GM21515 (cell line): ENCODE measurements around the gene IL22RA1.

ENCODE experiments used
- ATAC-seq: cut with Tn5 transposase; IDR thresholded peaks from one replicate; pipeline ENCODE4 v1.9.1; 2021; ENCODE audit not compliant: unreplicated experiment

IL22RA1 gene

DNA sequence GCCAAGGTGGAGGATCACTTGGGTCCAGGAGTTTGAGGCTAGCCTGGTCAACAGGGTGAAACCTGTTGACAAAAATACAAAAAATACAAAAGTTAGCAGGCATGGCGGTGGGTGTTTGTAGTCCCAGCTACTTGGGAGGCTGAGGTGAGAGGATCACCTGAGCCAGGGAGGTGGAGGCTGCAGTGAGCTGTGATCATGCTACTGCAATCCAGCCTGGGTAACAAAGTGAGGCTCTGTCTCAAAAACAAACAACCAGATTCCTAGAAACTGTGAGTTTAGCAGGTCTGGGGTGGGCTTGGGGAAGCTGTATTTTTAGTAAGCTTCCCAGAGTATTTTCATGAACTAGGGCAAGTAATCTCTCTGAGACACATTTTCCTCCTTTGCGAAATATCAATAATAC is 25.8 kb downstream of the IL22RA1 start:
- ATAC-seq, result no peak

DNA sequence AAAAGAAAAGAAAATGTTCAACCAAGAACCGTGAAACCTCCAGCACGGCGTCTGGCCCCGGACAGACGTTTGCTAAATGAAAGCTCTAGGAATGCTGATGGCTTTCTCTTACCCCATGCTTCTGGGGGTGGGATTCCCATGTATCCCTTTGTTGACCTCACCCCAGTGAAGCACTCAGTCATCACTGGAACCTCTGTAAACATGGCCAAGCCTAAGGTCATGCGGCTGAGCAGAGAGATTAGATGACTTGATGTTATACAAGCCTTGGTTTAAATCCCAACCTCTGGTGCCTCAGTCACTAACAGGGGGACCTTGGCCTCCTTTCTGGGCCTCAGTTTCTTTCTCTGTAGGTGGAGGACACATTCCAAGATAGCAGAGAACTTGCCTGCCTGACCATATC is 28.2 kb downstream of the IL22RA1 start:
- no peak for ATAC-seq

DNA sequence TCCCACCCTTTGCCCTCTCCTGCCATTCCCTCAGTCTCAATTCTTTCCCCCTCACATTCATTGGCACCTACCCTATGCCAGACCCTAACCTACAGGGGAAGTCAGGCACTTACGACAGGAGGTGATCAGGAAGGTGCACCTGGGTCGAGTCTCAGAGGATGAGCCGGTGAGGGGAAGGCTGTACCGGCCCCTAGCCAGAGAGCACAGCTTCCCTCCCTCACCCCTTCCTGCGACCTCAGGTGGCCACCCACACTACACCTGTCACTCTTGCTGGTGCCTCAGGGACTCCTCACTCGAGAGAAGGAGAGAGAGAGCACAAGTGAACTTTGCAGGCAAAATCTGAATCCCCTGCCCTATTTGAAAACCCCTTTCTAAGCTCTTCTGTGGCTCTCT is 29.3 kb downstream of the IL22RA1 start:
- ATAC-seq, result no peak

DNA sequence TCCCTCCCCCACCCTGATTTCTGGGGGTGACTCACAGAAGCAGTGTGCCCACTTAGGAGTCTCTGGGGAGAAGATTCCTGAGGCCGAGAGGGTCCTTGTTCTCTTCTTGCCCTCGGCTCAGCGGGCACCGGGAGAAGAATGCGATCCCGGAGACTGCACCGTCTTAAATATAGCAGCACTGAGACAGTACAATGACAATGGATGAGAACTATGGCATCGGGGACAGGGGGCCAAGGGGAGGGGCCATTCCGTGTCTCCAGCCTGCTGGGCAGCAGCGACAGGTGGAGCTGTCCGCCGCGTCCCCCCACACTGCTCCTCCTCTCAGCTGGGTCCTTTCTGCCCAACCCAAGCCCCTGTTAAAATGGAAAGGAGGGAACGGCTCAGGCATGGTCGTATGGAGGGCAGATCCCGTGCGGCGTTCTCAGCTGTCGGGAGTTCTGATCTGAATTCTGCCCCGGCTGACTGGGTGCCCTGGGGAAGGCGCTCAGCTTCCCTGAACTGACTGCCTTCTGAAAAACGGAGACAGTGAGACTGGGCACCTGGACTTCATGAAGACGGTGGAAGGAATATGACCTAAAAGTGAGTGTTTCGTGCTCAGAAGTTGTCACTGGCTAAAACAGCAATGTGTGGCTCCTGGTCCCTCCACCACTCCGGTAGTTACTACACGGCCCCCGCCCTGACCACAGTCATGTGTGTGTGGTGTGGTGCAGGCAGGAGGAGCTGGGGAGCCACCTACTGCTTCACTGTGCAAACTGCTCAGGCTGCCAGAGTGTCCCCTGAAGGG is 30.8 kb downstream of the IL22RA1 start, which contains the start of gene MYOM3:
Gene MYOM3, minus strand, starts transcription at position 140 of the 784 bp plus-strand sequence. CDS start 3,499 bp downstream, outside the sequence.
- no peak for ATAC-seq

DNA sequence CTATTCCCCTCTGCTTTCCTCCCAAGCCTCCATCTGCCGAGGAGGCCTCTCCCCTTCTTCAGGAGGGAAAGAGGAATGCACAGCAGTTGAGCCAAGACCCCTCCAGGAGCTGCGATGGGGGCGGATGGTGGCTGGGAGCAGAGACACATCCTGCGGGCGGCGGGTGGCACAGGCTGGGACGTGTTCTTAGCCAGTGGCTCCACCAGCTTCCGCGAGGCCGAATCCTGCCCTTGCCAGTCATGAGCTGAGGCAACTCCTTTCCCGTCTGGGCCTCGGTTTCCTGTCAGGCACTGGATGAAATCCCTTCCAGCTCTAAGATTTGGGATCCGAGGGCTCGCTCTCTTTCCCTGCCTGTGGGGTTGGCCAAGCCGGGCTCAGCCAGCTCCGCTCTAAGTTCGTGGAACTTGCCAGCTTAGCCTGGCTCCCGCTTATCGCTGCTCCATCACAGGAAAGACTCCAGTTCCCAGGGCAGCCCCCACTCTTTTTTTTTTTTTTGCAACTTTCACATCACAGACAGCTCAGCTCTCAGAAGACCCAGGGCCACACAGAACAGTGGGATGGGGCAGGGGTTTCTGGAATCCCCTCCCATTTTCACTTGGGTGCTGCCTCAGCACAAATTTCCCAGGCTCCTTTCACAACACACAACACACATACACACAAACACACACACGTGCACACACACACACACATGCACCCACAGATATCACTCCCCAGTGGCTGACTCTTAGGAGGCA is 31.5 kb downstream of the IL22RA1 start:
- no peak for ATAC-seq

DNA sequence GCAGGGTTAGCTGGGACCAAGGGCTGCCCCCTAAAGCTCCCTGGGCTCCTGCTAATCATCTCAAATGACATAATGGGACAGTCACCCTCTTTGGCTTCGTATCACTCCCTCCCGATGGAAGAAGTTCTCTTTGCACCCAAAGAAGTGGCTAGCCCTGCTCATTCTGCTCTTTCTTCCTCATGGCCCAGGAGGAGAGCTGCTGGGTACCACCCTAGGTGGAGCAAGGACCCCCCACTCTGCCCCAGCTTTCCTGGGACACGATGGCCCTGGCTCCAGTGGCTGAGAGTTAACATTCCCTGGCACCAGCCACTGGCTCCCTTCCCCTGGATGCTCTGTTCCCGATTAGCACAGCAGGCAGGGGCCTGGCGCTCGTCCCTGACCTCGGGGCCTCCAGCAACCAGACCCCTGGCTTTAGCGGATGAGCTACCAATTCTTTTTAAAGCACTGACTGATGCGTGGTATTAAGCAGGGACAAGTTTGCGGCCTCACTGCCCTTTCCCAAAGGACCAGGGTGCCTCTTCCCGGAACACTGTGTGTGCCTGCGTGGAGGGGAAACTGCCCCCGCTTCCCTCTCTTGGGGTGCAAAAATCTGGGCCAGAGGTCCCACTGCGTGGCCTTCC is 32.2 kb downstream of the IL22RA1 start:
- no peak for ATAC-seq

DNA sequence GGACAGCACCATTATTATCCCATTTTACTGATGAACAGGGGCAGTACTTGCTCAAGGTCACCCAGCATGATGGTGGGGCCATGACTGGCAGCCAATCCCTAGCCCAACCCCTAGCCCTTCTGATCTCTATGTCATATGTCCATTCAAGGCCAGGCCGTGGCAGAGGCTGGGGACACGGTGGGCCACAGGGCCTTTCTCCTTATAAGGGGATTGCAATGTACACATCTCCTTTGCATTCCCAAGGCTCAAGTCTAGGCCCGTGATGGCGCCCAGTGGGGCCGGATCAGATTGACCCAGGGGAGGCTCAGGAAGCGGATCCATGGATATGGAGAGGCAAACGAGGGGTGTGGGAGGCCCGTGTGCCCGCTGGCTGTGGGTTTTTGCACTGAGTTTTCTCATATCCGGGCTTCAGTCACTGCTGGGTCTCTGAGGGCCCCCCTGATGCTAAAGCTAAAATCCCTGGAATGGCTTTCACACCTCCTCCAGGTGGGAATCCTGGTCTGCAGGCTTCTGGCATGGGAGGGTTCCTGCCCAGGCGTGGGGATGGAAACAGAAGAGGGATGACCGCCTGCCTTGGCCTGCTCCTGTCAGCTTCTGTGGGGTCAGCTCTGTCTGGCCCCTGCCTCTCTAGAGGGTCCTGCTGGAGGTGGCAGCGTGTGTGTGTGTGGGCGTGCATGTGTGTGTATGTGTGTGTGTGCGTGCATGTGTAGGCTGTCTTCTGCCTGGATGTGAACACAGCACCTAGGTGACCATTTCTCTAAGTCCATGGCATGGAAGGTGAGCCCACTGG is 33.1 kb downstream of the IL22RA1 start:
- ATAC-seq, result no peak

DNA sequence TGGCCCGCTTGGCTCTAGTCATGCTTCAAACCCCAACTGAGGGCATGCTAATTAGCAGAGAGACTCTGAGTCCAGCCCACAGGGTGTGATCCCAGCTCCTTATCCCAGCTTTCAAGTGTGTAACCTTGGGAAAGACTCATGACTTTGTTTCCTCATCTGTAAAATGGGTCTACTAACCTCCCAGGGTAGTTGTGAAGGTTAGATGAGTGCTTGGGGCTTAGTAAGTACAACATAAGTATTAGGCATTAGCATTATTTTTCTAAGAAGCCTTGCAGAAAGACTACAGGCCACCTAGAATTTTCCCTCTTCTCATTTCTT is 33.8 kb downstream of the IL22RA1 start:
- no peak for ATAC-seq

DNA sequence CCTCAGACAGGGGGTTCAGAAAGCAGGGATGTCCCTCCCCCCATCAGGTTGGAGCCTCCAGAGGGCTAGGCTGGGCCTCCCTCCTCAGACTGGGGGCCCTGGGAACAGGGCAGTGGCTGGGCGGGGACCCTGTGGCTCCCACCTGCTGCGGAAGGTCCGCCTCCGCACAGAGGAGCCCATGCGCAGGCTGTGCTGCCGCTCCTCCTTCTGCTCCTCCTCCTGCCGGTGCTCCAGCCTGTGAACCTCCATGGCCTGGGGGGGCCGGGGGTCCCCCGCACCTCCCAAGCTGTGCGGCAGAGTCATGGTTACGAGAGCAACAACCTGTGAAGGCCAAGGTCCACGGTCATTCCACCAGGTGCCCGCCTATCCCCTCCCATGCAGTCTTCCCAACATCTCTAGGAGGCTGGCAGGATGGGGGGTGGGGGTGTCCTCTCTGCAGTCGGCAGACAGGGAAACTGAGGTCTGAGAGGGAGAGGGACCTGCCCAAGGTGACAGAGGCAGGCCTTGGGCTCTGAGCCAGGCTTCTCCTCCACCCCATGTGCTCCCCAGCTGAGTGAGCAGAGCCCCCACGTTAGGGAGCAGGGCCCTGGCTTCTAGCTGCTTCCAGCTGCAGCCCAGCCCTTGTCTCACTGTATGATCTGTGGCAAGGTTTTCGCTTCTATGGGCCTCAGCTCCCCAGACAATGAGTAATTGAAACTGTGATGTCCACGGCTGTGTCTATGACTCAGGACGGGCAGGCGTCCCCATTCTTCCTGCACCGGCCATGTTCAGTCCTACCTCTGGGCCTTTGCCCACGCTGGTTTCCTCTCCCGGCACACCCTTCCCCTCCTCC is 34.4 kb downstream of the IL22RA1 start:
- ATAC-seq, result no peak

DNA sequence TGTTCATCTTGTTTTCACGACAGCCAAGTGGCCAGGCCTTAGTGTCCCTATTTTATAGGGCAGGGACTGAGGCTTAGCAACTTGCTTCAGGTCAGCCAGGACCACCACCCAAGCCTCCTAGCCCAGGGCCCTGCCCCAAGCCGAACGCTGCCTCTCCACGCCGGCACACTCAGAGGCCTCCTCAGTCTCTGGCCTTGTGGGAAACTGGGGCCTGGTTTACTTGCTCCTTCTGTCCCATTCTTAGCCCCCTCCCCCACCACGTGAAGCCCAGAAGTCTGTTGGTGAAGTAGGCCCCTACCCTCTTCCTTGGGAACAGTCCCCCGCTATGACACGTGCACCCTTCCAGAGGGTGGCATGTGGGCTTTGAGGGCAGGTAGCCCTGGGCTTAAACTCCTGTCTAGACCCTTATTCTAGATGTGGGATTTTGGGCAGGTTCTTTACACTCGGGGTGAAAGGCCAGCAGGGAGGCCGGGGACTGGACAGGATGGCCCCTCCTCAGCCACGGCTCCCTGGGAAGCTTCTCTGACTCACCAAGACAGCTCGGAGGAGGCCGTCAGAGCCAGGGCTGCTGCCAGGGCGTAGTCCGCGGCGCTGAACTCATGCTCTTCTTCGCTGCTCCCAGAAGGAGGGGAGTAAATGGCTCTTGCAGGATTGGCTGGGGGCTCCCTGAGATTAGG is 35.3 kb downstream of the IL22RA1 start:
- no peak for ATAC-seq

DNA sequence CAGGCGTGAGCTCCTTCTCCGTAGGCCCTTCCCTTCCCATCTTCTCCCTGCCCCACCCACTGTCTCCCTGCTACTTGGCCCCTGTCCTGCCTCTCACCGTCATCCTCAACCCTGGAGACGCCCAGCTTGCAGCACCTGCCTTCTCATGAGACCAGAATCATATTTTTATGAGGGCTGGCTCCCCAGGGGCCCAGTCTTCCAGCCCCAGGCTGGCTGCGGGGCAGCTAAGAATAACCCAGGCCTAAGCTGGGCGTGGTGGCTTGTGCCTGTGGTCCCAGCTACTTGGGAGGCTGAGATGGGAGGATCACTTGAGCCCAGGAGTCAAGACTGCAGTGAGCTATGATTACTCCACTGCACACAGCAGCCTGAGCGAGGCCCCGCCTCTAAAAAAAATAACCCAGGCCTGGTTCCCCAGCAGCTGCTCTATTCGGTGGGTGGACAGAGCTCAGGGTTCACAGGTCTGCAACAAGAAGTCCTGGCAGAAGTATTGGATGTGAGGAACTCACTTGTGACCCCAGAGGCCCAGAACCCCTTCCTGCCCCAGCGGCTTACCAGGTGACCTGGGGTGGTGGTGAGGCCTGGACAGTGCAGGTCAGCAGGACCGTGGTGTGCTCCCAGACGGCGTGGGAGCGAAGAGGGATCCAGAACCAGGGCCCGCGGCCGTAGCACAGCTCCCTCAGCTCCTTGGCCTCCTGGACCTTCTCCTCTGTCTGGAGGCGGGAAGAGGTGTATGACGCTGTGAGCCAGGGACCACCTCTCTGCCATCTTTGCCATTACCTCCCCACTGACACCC is 37.4 kb downstream of the IL22RA1 start:
- ATAC-seq, result no peak

DNA sequence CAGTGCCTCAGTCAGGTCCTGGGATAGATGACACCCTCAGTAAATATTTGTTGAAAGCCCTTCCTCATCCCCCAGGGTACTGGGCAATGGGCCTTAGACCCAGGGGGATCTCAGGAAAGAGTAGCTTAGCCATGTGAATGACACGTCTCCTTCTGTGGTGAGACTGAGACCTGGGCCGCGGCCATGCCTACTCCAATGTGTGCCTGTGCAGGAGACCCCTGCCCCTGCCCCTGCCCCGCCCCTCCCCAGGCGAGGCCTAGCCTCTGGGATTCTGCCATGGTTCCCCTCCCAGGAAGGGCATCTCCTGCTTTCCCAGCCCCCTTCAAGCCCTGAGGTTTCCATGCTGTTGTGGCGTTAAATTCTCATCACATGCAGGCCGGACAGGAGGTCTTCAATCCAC is 38.1 kb downstream of the IL22RA1 start:
- ATAC-seq, result no peak

DNA sequence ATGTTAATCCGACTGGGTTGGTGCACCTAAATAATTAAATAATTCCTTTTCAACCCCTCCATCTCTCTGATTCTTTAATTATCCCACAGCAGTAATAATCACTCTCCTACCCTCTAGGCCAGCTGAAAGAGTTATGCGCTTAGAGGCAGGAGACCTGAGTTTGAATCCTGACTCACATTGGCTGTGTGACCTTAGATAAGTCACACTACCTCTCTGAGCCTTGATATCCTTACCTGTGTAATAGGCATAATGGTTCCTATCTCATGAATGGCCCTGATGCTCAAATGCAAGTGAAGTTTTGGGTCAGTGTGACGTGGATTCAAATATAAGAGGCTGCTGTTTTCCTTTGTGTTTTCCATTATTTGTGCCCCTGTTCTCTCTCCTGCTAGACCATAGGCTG is 39.1 kb downstream of the IL22RA1 start:
- no peak for ATAC-seq

DNA sequence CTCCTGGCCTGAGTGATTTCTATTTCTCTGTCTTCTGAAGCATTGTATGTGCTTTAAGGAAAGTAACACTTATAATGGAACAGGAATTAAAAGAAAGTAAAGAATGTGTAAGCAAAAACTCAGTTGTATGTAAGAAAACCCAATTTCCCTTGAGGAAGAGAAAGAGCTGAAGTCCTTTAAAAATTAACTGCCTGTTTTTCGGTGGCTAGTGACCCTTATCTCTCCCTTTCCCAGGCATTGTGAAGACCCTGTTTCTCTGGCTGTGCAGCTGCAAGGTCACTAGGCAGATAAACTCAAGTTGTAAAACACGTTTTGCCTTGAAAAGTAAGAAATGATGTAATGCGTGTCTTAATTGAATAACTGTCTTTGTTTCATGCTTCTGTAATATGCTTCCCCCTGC is 39.5 kb downstream of the IL22RA1 start:
- no peak for ATAC-seq

DNA sequence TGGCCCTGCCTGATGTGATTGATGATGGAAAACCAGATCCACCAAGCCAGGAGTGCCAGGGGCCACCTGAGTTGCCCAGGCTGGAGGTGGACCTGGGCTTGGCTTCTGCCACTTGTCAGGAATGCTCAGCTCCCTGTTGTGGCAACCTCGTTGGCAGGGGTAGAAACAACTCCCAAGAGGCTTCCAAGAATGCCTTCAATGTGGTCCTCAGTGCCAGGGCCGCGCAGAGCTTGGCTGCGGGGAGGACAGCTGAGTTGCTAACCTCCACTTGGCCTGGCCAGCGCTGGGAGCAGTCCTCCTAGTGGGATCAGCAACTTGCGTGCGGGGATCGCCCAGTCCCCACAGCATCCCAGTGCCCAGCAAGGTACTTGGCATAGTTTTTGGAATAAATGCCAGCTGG is 40.0 kb downstream of the IL22RA1 start:
- no peak for ATAC-seq

DNA sequence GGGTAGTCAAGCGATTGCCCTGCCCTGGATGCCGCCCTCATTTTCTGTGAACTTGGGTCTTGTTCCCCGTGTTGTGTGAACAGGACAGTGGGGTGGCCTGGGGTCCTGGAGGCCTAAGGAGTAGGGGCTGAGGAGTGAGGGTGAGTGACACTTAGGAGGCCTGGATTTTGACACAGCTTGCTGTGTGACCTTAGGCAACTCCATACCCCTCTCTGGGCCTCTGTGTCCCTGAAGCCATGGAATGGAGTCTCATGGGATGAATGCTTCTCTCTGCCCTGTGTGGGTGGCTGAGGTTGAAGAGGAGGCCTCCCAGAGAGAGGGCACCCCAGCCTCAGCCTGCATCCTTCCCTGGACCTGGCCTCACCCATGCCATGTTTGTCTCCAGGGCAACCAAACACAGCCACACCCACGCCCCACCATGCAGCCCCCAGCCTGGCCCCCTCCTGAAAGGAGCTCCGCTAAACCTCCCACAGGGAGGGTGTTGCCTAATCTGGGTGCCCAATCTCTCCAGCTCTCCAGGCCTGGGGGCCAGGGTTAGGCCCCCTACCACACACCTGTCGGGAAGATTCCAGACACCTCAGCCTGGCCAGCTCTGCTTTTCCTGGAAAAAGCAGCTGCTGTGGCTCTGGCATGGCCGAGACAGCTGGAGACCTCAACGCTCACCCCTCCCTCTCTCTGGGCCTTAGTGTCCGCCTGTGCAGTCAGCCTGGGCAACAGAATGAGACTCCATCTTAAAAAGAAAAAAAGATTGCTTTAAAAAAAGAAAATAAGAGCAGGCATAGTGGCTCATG is 40.9 kb downstream of the IL22RA1 start:
- no peak for ATAC-seq

DNA sequence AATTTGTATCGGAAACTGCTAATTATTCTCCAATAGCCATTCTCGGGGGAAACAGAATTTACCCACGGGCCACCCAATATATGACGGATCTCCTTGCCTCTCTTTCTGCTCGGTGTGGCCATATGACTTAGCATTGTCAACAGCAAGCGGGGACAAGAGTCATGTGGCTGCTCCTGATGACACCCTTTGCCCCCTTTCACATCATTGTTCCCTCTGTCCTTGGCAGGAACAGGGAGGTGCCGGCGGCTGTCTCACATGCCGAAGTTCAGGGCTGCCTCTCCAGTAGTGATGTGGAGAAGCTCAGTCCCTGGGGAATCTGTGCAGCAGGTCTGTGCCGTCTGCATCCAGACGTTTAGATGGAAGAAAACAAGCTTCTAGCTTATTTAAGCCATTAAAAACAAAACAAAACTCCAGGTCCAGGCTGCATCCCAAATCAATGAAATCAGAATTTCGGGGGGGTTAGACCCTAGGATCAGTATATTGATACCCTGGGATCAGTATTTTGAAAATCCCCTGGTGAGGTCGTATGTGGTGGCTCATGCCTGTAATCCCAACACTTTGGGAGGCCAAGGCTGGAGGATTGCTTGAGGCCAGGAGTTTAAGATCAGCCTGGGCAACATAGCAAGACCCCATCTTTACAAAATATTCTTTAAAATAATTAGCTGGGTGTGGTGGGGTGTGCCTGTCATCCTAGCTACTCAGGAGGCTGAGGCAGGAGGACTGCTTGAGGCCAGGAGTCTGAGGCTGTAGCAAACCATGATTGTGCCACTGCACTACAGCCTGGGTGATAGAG is 41.8 kb downstream of the IL22RA1 start:
- no peak for ATAC-seq
